Naive thymus-derived CD4-positive, alpha-beta T cell (primary cell): ENCODE measurements around the gene SLC8B1. TPM values are rescaled to one million over a fixed set of nuclear protein-coding genes. Genes with fewer than 3 reads are reported as not detected.
A peak's percentile ranks its signal among the peaks of the same experiment; 100 is the strongest.

ENCODE experiments used
- ATAC-seq: fragments of 150-1000 bp; cut with Tn5 transposase; 2 replicates; pipeline ENCODE4 v1.10.0; 2021; ENCODE audit warnings: mild to moderate bottlenecking, moderate library complexity
- CTCF ChIA-PET: fragments of 350-600 bp; sonication (Branson Sonifier 250); formaldehyde crosslinking; loops from one replicate; lab custom pipeline; 2021; ENCODE audit warnings: antibody characterized with exemption; lab: Charles Lee
- POLR2A ChIA-PET: fragments of 350-600 bp; sonication (Branson Sonifier 250); formaldehyde crosslinking; loops from one replicate; lab custom pipeline; 2021; ENCODE audit warnings: antibody characterized with exemption, inconsistent platforms; lab: Charles Lee
- DNase-seq, 9 donors: peaks; one replicate each; pipeline versions ENCODE4 v3.0.0 to v3.0.0-alpha.2; 2020 to 2022; ENCODE audit warnings: mixed read lengths in 1 of 9
- H3K27ac ChIP-seq: one replicate; pipeline ENCODE4 v1.7.0; 2013; ENCODE audit warnings: mild to moderate bottlenecking, low read depth, low read length, moderate library complexity
- H3K27me3 ChIP-seq, 2 donors: one replicate each; pipeline ENCODE4 v1.7.0; 2013; ENCODE audit warnings: low read length in 2 of 2, mild to moderate bottlenecking in 2 of 2, moderate library complexity in 2 of 2; ENCODE audit not compliant: control insufficient read depth in 2 of 2, insufficient read depth in 2 of 2
- H3K36me3 ChIP-seq, 3 experiments: 1 replicate in 2 of 3; 2 replicates in 1 of 3; pipeline ENCODE4 v1.7.0; 2013; ENCODE audit warnings: low read length in 3 of 3, mild to moderate bottlenecking in 3 of 3, moderate library complexity in 1 of 3; ENCODE audit not compliant: insufficient read depth in 3 of 3, control insufficient read depth in 2 of 3
- H3K4me1 ChIP-seq, 2 donors: one replicate each; pipeline ENCODE4 v1.7.0; 2013; ENCODE audit warnings: low read length in 2 of 2, mild to moderate bottlenecking in 2 of 2, moderate library complexity in 1 of 2; ENCODE audit not compliant: control insufficient read depth in 2 of 2, insufficient read depth in 2 of 2
- H3K4me3 ChIP-seq: 2 replicates; pipeline ENCODE4 v1.7.0; 2013; ENCODE audit warnings: mild to moderate bottlenecking, low read length
- H3K9me3 ChIP-seq, 3 experiments: 1 replicate in 2 of 3; 2 replicates in 1 of 3; pipeline ENCODE4 v1.7.0; 2013; ENCODE audit warnings: low read length in 3 of 3; ENCODE audit not compliant: control insufficient read depth in 2 of 3
- H3K27ac Mint-ChIP-seq, 9 donors: one replicate each; pipeline ENCODE4 v1.8.0; 2020 to 2022; ENCODE audit warnings: mixed read lengths in 9 of 9, mild to moderate bottlenecking in 8 of 9, moderate library complexity in 5 of 9, inconsistent platforms in 2 of 9
- H3K27me3 Mint-ChIP-seq, 5 donors: one replicate each; pipeline ENCODE4 v1.8.0; 2021 to 2022; ENCODE audit warnings: mixed read lengths in 5 of 5, mild to moderate bottlenecking in 1 of 5
- H3K36me3 Mint-ChIP-seq, 5 donors: one replicate each; pipeline ENCODE4 v1.8.0; 2020 to 2022; ENCODE audit warnings: mixed read lengths in 5 of 5, mild to moderate bottlenecking in 3 of 5, inconsistent platforms in 1 of 5
- H3K4me1 Mint-ChIP-seq, 7 donors: one replicate each; pipeline ENCODE4 v1.8.0; 2020 to 2022; ENCODE audit warnings: mixed read lengths in 7 of 7, mild to moderate bottlenecking in 3 of 7, inconsistent platforms in 1 of 7
- H3K4me3 Mint-ChIP-seq, 10 donors: one replicate each; pipeline ENCODE4 v1.8.0; 2020 to 2022; ENCODE audit warnings: mild to moderate bottlenecking in 10 of 10, mixed read lengths in 10 of 10, moderate library complexity in 6 of 10, inconsistent platforms in 2 of 10
- H3K9me3 Mint-ChIP-seq, 11 donors: one replicate each; pipeline ENCODE4 v1.8.0; 2020 to 2022; ENCODE audit warnings: mixed read lengths in 11 of 11, mild to moderate bottlenecking in 4 of 11, inconsistent platforms in 1 of 11, moderate library complexity in 1 of 11
- intact Hi-C, 2 donors: fragments of 100-400 bp; cut with micrococcal nuclease; formaldehyde crosslinking; loops; one replicate each; pipeline ENCODE4 v1.15.1; 2023
- polyA plus RNA-seq, 2 donors: library from polyadenylated mRNA; unstranded; fragments of 300-500 nt; fragmentation: Illumina TruSeq; gene quantifications; one replicate each; pipeline ENCODE4 v1.2.3, GENCODE V29; 2021
- total RNA-seq, 6 experiments: library from RNA in 5 of 6; stranded (reverse) in 5 of 6; gene quantifications; 1 replicate in 5 of 6; 2 replicates in 1 of 6; pipeline ENCODE4 v1.2.3 and lab custom pipeline; 2021 to 2026

Gene SLC8B1
- total and polyA plus RNA-seq, 7 experiments from 2014 or later: 40.9 to 169 (median 140) TPM

DNA sequence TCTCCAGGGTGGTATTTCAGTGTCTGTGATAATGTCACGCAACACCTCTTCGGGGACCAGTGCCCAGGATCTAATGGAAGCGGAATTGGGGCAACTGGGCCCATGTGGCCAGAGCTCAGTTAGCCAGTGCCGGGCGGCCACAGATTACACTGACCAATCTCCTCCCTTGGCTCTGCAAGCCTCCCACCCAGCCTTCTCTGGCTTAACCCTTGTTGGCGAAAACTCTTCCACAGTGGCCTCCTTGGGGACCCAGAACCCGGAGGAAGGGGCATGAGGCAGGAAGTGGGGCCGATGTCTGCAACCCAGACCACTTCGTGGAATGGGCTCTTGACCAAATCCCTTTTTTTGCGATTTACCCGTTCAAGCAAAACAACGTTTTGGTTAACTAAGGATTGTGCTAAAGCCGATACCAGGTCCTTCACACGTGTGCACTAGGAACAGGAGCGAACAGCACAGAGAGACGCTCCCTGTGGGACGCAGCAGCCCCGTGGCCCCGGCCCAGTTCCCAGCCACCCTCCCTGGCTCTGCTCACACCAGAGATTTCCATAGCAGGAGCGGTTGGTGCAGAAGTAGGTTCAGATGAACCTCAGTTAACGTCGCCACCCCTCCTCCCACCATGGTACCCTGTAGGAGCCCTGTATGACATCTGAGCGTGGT lies 38.2 kb downstream of the SLC8B1 start:
- POLR2A ChIA-PET: no interaction called here
- H3K27me3 ChIP-seq: no peaks in the 10 kb centered on the region
- peaks cover 0 to 91% (median 19%) of the 10 kb centered on the region in 3 experiments for H3K36me3 ChIP-seq
- H3K4me1 Mint-ChIP-seq: peaks cover 0 to 2% (median 2%) of the 10 kb centered on the region in 7 donors
- H3K27ac Mint-ChIP-seq: peak overlapping the region in 5 of 9 donors; percentile 31 to 84 (median 72)
- H3K36me3 Mint-ChIP-seq: peaks cover 2 to 31% (median 6%) of the 10 kb centered on the region in 5 donors
- H3K4me3 ChIP-seq: no peak overlapping the region
- H3K27me3 Mint-ChIP-seq: no peaks in the 10 kb centered on the region
- peaks cover 0 to 2% (median 0%) of the 10 kb centered on the region in 11 donors for H3K9me3 Mint-ChIP-seq
- H3K27ac ChIP-seq: no peak overlapping the region
- H3K9me3 ChIP-seq: no peaks in the 10 kb centered on the region
- peak in 1 of 9 donors; percentile 3 for DNase-seq
- H3K4me1 ChIP-seq: no peaks in the 10 kb centered on the region
- intact Hi-C loops: no loop called here
- CTCF ChIA-PET: no interaction called here
- no peak overlapping the region for H3K4me3 Mint-ChIP-seq
- no peak for ATAC-seq

DNA sequence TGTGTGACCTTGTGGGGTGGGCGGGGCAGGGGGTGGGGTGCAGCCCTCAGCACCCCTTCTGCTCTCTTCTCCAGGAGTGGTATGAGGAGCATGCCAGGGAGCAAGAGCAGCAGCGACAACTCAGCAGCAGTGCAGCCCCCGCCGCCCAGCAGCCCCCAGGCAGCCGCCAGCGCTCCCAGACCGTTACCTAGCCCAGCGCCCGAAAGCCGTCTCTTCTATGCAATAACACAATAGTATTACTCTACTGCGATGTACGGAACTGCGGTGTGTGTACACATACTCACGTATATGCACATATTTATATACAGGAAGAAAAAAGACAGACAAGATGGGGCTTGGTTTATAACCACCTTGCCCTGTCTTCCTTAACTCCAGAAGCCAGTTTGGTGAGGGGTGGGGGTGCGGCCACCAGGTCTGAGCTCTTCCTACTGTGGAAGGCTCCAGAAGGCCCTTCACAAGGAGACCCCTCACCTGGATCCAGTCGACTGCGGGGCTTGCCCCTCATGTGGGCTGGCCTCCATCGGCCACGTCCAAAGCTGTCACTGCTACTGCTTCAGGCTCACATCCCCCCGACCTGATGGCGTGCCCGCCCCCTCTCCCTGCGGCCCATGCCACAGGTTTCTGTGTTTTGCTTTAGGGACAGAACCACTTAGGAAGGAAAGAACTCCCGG lies 38.9 kb downstream of the SLC8B1 start:
- no peaks in the 10 kb centered on the region for H3K9me3 ChIP-seq
- peaks cover 0 to 2% (median 0%) of the 10 kb centered on the region in 7 donors for H3K4me1 Mint-ChIP-seq
- H3K4me3 ChIP-seq: no peak overlapping the region
- peak overlapping the region in 4 of 9 donors; percentile 61 to 84 (median 72) for H3K27ac Mint-ChIP-seq
- ATAC-seq (no peak), DNase-seq (peak in 1 of 9 donors; percentile 5)
- H3K36me3 Mint-ChIP-seq: peaks cover 0 to 34% (median 6%) of the 10 kb centered on the region in 5 donors
- H3K4me3 Mint-ChIP-seq: no peak overlapping the region
- H3K9me3 Mint-ChIP-seq: peaks cover 0 to 2% (median 0%) of the 10 kb centered on the region in 11 donors
- H3K27me3 ChIP-seq: no peaks in the 10 kb centered on the region
- intact Hi-C loops: no loop called here
- no peaks in the 10 kb centered on the region for H3K4me1 ChIP-seq
- ChIA-PET CTCF (no interaction called here), POLR2A (no interaction called here)
- no peaks in the 10 kb centered on the region for H3K27me3 Mint-ChIP-seq
- H3K27ac ChIP-seq: no peak overlapping the region
- H3K36me3 ChIP-seq: peaks cover 0 to 95% (median 25%) of the 10 kb centered on the region in 3 experiments

DNA sequence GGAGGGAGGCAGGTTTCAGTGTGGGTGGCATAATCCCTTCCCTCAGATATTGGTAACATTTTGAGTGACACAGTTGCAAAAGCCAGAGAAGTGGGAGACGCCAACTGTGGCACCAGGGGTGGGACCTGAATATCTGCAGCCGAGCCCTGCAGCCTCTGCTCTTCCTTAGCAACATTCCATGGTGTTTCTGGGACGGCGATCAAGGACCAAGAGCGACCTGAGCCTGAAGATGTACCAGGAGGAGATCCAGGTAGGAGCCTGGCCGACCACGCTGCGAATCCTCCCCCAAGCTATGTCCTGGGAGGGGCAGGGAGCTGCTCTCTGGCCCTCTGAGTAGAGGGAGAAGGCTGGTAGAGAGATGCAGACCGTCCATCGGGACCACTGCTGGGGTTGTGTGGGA lies 41.8 kb downstream of the SLC8B1 start:
- intact Hi-C loops: no loop called here
- no peaks in the 10 kb centered on the region for H3K4me1 Mint-ChIP-seq
- DNase-seq (no peak), ATAC-seq (no peak)
- no peaks in the 10 kb centered on the region for H3K27me3 Mint-ChIP-seq
- H3K36me3 ChIP-seq: peaks cover 0 to 98% (median 25%) of the 10 kb centered on the region in 3 experiments
- no peaks in the 10 kb centered on the region for H3K9me3 ChIP-seq
- H3K27ac ChIP-seq: no peak overlapping the region
- ChIA-PET CTCF (no interaction called here), POLR2A (interaction anchor here (0.8 kb wide), 1 partner anchor 54 kb away, joined by 3 read pairs; no protein-coding TSS in a partner anchor)
- no peaks in the 10 kb centered on the region for H3K27me3 ChIP-seq
- peaks cover 0 to 46% (median 6%) of the 10 kb centered on the region in 5 donors for H3K36me3 Mint-ChIP-seq
- H3K4me1 ChIP-seq: no peaks in the 10 kb centered on the region
- H3K27ac Mint-ChIP-seq: peak overlapping the region in 1 of 9 donors; percentile 28
- H3K4me3 Mint-ChIP-seq: no peak overlapping the region
- H3K4me3 ChIP-seq: no peak overlapping the region
- H3K9me3 Mint-ChIP-seq: no peaks in the 10 kb centered on the region

DNA sequence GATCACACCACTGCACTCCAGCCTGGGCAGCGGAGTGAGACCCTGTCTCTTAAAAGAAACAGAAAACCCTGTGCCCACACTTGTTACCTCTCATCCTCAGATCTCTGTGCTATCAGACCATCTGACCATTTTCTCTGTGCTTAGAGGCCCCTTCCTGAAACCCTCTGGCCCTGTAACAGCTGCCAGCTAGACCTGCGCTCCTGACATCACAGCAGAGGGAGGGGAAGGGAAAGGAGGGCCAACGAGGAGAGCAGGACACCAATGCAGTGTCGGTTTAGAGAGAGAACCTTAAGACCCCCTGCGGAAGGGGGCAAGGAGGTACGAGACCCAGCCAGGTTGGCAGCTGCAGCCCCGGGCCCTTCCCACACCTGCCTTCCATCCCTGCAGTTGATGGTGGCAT lies 42.4 kb downstream of the SLC8B1 start:
- peaks cover 0 to 98% (median 25%) of the 10 kb centered on the region in 3 experiments for H3K36me3 ChIP-seq
- no peaks in the 10 kb centered on the region for H3K9me3 Mint-ChIP-seq

DNA sequence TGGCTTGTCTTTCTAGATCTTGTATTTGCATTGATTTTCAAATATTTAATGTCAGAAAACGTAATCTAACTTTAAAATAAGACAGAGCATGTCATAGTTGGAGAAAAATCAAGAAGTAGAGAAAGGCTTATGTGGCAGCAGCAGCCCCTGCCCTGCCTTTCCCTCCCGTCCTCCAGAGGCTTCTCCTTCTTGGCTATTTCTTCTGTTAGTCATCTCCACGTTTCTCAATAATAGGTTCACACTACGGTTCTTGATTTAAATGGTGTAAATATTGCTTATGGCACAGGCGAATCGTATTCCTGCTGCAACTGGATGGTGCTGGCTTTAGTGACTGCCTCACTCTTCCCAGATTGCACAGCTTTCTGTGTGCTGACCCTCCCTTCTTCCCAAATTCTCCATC lies 42.8 kb downstream of the SLC8B1 start:
- Histone ChIP-seq H3K27ac (no peak overlapping the region), H3K4me3 (no peak overlapping the region), H3K36me3 (peaks cover 0 to 98% (median 25%) of the 10 kb centered on the region in 3 experiments), H3K27me3 (no peaks in the 10 kb centered on the region), H3K9me3 (no peaks in the 10 kb centered on the region), H3K4me1 (no peaks in the 10 kb centered on the region)
- Mint-ChIP-seq H3K9me3 (no peaks in the 10 kb centered on the region), H3K27ac (peak overlapping the region in 8 of 9 donors; percentile 14 to 72 (median 50)), H3K4me3 (no peak overlapping the region), H3K4me1 (no peaks in the 10 kb centered on the region), H3K36me3 (peaks cover 0 to 46% (median 6%) of the 10 kb centered on the region in 5 donors), H3K27me3 (no peaks in the 10 kb centered on the region)
- ChIA-PET CTCF (no interaction called here), POLR2A (no interaction called here)
- intact Hi-C loops: no loop called here
- no peak for ATAC-seq
- no peak for DNase-seq

More for the DNA sequence above, 42.4 kb downstream of the SLC8B1 start:
- Mint-ChIP-seq H3K27ac (peak overlapping the region in 4 of 9 donors; percentile 12 to 68 (median 33)), H3K27me3 (no peaks in the 10 kb centered on the region), H3K4me1 (no peaks in the 10 kb centered on the region), H3K36me3 (peaks cover 0 to 46% (median 6%) of the 10 kb centered on the region in 5 donors), H3K4me3 (no peak overlapping the region)
- POLR2A ChIA-PET: no interaction called here
- DNase-seq (no peak), ATAC-seq (no peak)
- Histone ChIP-seq H3K4me1 (no peaks in the 10 kb centered on the region), H3K27me3 (no peaks in the 10 kb centered on the region), H3K9me3 (no peaks in the 10 kb centered on the region), H3K27ac (no peak overlapping the region), H3K4me3 (no peak overlapping the region)
- intact Hi-C loops: no loop called here
- CTCF ChIA-PET: interaction anchor here (0.6 kb wide), 1 partner anchor 161 kb away, joined by 5 read pairs; no protein-coding TSS in a partner anchor

DNA sequence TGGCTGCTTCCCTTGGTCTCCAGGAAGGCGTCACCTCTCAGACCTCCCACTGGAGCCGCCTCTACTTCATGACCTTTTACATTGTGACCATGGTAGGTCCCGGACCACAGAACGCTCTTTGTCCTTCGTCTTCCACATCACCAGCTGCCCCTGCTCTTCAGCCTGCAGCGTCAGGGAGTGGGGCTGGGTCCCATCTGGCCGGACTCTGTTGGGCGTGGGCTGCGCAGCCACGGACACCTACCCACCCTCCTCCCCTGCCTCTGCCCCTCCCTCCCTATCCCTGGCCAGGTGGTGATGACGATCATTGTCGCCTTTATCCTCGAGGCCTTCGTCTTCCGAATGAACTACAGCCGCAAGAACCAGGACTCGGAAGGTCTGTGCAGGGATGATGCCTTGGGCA lies 43.3 kb downstream of the SLC8B1 start:
- H3K36me3 ChIP-seq: peaks cover 0 to 98% (median 25%) of the 10 kb centered on the region in 3 experiments
- Mint-ChIP-seq H3K4me3 (no peak overlapping the region), H3K4me1 (no peaks in the 10 kb centered on the region), H3K27ac (peak overlapping the region in 7 of 9 donors; percentile 14 to 72 (median 53)), H3K36me3 (peaks cover 0 to 44% (median 6%) of the 10 kb centered on the region in 5 donors), H3K27me3 (no peaks in the 10 kb centered on the region), H3K9me3 (no peaks in the 10 kb centered on the region)
- no peaks in the 10 kb centered on the region for H3K4me1 ChIP-seq
- no peaks in the 10 kb centered on the region for H3K27me3 ChIP-seq
- ChIA-PET CTCF (no interaction called here), POLR2A (no interaction called here)
- DNase-seq: no peak
- H3K4me3 ChIP-seq: no peak overlapping the region
- ATAC-seq: no peak
- H3K9me3 ChIP-seq: no peaks in the 10 kb centered on the region
- intact Hi-C loops: no loop called here
- H3K27ac ChIP-seq: no peak overlapping the region
